Raji (cell line): ENCODE results near the gene ANKRD33B.

Experiments used
- POLR2A ChIP-seq: IDR thresholded peaks from 2 replicates; pipeline ENCODE4 v1.6.1; 2011; ENCODE audit warnings: low read depth, low read length, control low read depth; ENCODE audit not compliant: insufficient read depth

The ANKRD33B gene

GRCh38 chr5:10532421-10532820 lies 31.4 kb upstream of the ANKRD33B start:
- no peak for TF ChIP-seq POLR2A

GRCh38 chr5:10533226-10533625 lies 30.6 kb upstream of the ANKRD33B start:
- TF ChIP-seq POLR2A, result no peak

DNA sequence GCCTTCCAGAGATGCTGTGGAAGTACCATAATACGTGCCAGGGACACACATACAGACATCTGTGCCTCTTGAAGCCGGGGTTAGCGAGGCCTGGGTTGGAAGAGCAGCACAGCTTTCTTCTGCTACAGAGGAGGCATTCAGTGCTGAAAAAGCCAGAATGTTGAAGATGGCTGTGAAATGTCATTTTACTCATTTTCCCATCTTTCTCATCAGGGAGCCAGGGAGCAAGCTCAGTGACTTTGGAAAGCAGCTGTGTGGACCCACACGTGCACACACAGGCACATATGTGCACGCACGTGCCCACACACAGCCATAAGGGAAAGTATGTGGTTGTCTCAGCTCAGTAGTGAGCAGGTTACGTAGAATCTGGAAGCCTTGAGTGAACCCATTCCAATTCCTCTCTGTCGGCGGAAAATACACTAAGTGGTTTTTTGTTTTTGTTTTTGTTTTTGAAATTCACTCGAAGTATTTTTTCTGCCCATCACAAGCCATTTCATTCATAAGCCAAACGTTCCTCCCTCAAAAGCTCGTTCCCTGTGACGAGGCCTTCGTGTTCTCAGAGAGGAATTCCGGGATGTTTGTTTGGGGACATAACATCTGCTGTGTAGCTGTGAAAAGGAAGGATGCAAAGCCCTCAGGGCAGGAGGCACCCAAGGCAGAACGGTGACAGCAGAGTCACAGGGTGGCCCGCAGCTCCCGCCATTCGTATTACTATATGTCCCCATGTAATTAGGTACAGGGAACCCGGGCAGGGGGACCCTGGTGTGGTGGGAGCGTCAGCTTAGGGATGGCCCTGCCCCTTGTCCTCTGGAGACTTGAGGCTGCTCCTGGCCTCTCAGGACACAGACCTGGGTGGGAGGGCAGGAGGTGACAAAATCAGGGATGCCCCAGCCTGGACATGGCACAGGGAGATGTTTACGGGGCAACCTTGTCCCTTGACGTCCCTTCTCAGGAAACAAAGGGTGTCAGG lies 29.0 kb upstream of the ANKRD33B start:
- no peak for TF ChIP-seq POLR2A

- TF ChIP-seq POLR2A, result no peak
Measured at GRCh38 chr5:10536511-10536910, 27.4 kb upstream of the ANKRD33B start.

DNA sequence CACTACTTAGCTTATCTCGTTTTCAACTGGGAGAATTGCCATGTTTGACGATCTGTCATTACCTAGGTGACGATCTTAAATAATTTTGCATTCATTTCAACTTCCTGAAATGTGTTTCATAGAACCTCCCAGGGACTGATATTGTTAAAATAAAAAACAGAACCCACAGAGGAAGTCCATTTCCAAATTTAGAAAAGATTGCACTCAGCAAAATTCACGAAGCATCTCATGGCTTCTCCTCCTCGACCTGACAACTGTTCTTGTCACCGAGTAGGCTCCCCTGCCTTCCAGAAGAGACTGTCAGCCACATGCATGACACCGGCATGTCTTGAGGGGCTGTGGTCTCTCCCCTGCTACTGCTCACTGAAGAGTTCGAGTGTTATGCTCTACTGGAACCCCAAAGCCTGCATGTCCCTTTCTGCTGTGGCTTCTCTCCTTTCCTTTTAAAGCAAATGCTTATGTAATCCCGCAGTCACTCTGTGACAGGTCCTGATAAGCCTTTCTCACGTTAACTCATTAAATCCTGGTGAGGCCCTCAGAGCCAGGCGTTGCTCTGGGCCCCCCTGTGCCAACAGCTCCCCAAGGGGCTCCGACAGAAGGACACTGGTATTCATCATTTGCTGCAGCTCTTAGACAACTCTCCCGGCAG lies 26.8 kb upstream of the ANKRD33B start:
- no peak for TF ChIP-seq POLR2A

GRCh38 chr5:10537624-10538023 lies 26.2 kb upstream of the ANKRD33B start:
- TF ChIP-seq POLR2A, result no peak

- no peak for TF ChIP-seq POLR2A
Measured at GRCh38 chr5:10538103-10538788, 25.6 kb upstream of the ANKRD33B start.

DNA sequence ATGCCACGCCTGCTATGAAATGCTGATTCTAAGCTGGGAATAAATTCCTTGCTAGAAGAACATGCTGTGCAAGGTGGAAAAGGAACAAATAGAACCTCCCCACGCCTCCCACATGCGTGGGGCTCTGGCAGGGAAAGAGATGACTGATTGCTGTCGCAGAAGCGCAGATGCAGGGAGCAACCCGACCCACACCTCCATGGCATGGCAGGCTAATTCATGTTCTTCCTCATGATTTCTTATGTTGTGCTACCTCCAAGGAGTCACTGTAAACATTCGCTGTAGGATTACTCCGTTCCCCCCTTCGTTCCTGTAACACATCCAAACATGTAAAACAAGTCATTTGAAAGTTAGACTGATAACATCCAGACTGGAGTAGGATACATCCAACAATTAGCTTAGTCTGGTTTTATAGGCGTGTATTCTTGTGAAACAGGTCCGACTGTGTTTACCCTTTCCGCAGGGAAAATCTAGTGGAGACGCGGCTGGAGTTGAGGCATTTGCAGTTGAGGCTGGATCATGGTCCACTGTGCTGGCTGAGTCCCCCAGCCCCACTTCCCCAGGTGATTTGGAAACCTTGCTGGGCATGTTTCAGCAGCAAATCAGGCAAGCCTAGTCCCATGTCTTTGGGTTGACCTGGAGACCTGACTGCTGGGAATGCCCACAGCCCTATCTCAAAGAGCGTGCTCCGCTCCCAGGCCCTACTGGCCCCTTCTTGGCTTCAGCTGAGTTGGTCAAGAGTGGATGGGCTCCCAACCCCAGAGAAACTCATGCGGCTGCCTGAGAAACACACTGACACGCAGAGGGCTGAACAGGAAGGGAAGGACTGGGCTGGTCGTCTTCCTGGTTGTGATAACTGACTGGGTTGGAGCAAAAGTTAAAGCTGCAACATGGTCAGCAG lies 24.8 kb upstream of the ANKRD33B start:
- TF ChIP-seq POLR2A, result no peak

DNA sequence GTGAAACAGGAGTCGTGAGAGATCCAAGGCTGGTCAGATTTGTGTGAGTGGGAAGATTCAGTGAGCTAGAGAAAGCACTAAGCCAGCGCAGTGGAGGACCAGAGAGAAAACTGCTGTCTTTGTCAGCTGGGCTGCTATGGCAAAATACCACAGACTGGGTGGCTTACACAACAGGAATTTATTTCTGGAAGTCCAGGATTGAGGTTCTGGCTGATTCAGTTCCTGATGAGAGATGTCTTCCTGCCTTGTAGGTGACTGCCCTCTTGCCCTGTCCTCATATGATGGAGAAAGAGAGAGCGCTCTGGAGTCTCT lies 24.2 kb upstream of the ANKRD33B start:
- no peak for TF ChIP-seq POLR2A

- no peak for TF ChIP-seq POLR2A
Measured at GRCh38 chr5:10540036-10540544, 23.8 kb upstream of the ANKRD33B start.

- no peak for TF ChIP-seq POLR2A
Measured at GRCh38 chr5:10540951-10541646, 22.8 kb upstream of the ANKRD33B start.

GRCh38 chr5:10542055-10542550 lies 21.8 kb upstream of the ANKRD33B start:
- TF ChIP-seq POLR2A, result no peak

DNA sequence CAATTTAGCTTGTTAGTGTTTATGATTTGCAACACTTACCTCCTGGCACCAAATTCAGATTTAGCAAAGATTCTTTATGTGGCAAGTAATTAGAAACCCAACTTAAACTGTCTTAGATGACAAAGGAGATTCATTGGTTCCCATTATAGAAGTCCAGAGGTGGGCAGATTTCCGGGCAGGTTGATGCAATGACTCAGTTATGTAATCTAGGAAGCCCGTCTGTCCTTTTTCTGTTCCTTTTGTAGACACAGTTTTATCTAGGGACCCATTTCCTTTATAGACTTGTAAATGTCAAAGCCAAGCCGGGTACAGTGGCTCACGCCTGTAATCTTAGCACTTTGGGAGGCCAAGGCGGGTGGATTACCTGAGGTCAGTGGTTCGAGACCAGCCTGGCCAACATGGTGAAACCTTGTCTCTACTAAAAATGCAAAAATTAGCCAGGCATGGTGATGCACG lies 20.3 kb upstream of the ANKRD33B start:
- TF ChIP-seq POLR2A, result no peak

GRCh38 chr5:10545084-10545483 lies 18.8 kb upstream of the ANKRD33B start:
- TF ChIP-seq POLR2A, result no peak
